Measurements from ENCODE around the gene IZUMO4.

IZUMO4 gene

GRCh38 chr19:2096480-2097202 is at the start of gene IZUMO4:
IZUMO4 (plus strand) TSS chr19:2096915; CDS start chr19:2096946, 31 bp downstream.
- peak; percentile 95 for DNase-seq

GRCh38 chr19:2047076-2047448 is 49.7 kb upstream of the IZUMO4 start:
- no peak for DNase-seq

GRCh38 chr19:2047449-2048103 is 49.1 kb upstream of the IZUMO4 start:
- DNase-seq: no peak

- DNase-seq: no peak
These were observed 48.4 kb upstream of the IZUMO4 start for GRCh38 chr19:2048104-2048958.

DNA sequence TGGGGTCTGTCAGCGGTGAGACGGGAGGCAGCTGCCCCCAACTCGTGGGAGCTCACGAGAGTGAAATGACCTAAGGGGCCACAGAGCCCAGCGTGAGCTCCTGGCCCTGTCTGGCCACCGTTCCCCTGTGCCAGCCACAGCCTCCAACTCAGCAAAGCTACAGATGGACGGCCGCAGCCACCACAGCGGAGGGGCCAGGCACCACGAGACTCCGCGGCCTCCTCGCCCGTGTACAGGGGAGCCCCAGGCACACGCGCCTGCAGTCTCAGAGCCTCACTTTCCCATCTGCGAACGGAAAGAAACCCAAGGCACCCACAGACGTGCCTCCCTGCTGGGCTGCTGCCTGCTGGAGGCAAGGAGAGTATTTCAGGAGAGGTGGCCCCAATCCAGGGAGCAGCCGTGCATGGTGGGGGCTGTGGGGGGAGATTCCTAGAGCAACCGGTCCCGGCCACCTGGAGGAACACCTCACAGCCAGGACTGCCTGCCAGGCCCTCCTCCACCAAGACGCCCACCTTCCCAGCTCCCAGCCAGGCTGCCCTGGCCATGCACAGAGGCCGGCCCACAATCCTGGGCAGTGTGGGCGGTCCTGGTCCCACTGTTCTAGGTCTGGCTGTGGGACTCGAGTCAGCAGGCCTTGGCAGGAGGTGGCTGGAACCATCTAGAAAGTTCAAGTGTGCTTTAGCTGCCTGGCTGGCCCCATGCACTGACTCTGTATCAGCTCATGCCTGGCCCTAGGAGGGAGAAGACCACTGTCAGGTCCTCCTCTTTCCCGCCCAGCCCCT is 47.6 kb upstream of the IZUMO4 start:
- DNase-seq: no peak

DNA sequence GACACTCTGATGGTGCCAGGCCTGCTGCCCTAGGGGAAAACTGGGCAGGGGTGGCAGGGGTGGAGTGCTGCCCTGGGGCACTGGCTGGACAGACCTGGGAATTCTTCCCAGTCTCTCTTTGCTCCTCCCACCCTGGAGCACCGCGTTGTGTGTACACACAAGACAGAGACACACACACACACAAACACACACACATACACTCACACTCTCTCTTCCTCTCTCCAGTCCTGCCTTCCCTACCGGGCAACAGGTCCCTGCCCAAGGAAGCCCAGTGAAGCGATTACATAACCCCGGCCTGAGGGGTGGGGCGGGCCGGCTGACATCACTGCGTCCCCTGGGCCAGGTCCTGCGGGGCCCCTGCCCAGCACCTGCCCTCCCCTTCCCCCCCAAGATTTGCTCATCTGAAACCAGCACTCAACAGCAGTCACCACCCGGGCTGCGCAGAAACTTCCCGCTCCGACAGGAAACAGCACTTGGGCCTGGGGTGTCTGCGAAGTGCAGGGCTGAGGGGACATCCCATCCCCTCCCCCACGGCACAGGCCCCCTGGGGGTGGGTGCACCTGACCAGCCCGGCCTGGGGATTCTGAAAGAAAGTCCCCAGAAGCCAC is 46.9 kb upstream of the IZUMO4 start:
- DNase-seq: peak; percentile 63

GRCh38 chr19:2050349-2050990 is 46.2 kb upstream of the IZUMO4 start:
- DNase-seq: no peak

- DNase-seq: peak; percentile 48
These were observed 45.5 kb upstream of the IZUMO4 start, which contains the start of gene MKNK2 for GRCh38 chr19:2050991-2051772. MKNK2 (minus strand) TSS chr19:2051244; CDS start chr19:2050851, 393 bp downstream.

DNA sequence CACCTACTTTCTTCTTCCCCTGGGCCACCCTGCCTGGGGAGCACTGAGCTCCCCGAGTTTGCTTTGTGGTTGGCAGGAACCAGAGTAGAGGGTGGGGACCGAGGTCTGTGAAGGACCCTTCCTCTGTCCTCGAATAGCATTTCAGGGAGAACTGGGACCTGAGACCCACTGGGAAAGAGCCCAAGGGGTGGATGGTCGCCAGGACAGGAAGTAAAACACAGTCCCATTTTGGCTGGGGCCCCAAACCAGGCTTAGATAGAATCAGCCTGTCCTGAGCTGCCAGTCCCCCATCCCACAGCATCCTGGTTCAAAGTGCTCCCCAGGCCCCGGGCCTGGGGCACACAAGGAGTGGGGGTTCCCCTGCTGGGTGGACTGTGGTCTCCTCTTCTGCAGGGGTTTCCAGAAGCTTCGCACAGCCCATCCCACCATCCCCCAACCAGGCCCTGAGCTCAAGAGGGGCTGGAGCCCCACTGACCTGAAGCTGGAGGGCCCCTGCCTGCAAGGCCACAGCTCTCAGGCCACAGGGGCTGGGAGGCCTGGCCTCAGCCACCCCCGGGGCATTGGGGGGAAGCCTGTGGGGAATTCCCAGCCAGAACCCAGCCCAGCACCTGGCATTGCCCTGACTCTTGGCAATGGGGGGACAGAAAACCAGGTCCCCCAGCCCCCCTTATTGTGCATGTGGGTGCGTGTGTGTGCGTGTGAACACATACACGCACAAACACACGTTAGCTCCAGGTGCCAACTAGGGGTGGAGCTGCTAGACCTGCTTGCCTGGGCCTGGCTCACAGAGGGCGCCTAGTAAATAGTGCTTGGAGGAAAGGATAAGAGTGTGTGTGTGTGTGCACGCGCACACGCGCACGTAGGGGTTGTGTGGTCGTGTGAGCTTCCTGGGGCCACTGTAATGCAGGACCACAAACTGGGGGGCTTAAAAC is 44.7 kb upstream of the IZUMO4 start:
- no peak for DNase-seq

DNA sequence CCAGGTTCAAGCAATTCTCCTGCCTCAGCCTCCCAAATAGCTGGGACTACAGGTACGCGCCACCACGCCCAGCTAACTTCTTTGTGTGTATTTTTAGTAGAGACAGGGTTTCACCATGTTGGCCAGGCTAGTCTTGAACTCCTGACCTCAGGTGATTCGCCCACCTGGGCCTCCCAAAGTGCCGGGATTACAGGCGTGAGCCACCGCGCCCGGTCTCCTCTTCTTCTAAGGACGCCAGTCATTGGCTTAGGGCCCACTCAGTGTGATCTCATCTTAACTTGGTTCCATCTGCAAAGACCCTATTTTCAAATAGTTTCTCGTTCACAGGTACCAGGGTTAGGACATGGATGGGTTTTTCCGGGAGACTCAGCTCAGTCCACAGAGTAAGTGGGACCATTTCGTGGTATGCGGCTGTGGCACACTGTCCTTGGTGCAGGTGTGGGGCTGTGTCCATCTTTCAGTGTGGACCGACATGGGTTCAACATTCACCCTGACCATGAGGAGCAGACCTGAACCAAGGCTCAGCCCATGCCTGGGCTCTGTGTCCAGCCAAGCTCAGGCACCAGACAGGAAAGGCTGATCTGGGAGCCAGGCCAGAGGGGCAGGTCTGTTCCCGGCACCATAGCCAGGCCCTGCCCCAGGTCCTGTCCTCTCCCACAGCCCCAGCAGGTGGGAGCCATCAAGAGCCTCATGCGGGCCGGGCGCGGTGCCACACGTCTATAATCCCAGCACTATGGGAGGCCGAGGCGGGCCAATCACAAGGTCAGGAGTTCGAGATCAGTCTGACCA is 42.9 kb upstream of the IZUMO4 start:
- DNase-seq: no peak

- DNase-seq: no peak
These were observed 42.0 kb upstream of the IZUMO4 start for GRCh38 chr19:2054763-2055162.

GRCh38 chr19:2055931-2056836 is 40.5 kb upstream of the IZUMO4 start:
- DNase-seq: no peak

DNA sequence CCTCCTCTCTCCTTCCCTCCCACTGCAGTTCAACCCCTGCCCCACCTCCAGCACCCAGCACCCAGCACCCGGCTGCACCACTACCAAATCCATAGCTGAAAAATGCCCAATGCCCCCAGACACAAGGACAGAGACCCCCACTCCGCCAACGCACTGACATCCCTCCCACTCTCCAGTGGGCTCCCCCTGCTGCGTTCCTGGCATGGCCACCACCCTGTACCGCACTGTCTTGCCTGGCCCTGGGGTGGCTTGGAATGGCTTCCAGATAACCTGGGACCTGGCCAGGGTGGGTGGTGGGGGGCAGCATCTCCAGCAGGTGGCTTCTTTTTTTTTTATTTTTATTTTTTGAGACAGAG is 39.9 kb upstream of the IZUMO4 start:
- DNase-seq: no peak

DNA sequence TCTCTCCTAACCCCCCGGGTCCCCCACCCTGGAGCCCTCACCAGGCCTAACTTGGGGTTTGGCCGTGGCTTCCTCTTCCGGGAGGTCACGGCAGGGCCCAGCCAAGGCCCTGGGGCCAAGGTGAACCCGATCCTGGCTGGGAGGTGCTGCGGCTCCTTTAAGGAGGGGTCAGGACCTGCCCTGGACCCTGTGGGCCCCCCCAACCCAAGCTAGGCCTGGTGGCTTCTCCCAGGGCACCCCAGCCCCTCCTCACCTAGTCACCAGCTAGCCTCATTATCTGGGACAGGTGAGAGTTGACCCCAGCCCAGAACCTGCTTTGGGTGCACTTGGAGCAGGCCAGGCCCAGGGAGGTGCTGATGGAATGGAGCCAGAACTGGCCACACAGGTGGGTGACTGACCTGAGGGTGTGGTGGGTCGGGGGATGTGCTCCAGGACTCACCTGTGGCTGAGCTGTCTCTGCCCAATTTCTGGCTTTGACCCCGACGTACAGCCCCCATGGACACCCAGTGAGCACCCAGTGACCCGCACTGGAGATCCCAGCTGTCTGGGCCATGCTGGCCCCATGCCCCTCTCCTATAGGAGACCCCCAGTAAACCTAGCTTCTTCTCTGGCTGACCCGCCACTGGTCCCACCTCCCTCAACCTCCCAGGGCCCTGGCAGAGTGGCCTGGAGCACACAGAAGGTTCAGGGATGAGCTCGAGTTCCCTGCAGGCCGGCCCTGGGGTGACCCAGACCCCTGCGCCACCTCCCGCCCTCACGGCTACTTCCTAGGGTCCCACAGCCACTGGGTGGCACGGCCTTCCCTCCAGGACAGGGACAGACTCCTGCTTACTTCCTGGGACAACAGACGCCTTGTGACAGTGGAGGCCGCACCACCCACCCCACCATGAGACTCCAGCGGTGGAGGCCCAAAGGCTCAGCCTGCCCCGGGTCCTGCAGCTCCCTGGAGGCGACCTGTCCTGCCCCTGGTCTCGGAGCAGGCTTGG is 38.9 kb upstream of the IZUMO4 start:
- DNase-seq: no peak

DNA sequence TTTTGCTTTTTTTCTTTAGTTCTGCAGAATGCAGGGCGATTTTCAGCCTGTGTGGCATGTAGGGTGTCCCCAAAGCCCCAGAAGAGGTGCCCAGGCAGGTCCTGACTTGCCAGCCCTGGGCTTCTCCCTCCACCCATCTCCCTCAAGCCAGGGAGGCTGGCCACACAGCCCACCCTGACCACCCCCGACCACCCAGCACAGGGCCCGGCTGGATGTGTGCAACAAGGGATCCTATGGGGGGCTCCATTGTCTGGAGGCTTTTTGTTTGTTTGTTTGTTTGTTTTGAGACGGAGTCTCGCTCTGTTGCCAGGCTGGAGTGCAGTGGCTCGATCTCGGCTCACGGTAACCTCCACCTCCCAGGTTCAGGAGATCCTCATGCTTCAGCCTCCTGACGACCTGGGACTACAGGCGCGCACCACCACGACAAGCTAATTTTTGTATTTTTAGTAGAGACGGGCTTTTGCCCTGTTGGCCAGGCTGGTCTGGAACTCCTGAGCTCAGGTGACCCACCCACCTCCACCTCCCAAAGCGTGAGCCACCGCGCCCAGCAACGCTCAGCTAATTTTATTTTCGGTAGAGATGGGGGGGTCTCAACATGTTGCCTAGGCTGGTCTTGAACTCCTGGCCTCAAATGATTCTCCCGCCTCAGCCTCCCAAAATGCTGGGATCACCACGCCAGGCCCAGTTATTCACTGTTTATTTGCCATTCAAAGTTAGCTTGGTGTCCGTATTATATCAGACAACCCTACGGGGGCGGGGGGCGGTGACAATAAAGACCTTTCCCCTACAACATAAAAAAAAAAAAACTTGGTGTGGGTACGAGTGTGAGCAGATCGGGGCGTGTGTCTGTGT is 37.9 kb upstream of the IZUMO4 start:
- DNase-seq: no peak

All from GF-D8 (cell line).